Measurements from ENCODE around the gene SLC22A23.

SLC22A23 gene

DNA sequence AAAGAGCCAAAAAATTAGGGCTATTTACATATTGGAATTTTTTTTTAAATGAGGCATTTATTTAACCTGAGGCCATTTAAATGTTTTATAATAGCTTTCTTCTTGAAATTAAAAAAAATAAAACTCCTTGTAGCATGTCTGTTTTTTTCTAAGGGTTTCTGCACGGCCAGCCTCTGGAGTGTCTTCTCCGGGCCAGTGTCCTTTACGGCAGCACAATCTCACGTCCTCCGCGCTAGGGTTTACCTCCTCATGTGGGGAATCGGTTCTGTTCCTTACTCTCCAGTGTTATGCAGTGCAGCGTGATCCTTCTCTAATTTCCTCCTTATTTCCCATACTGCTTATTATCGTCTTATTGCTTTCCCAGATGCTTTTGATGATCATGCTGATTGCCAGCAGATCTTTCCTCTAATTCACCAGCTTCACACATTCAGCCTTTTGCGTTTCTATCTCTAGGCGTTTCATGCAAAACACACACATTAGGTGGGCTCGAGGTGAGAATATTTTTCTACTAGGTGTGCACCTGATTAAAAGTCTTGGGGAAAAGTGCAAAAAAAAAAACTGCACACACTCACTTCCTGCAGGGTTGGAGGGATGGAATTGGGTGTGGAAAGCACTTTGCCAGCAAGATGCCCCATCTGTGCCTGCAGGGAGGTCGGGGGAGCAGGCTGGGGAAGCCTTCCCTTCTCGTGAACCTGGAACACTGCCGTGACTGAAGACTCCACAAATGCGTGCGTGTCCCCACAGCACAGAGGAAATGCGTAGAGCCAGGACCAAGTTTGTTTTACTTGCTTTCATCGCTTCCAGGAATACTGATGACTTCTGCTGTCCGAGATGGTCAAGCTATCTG lies 142.0 kb downstream of the SLC22A23 start:
- DNase-seq, result no peak

DNA sequence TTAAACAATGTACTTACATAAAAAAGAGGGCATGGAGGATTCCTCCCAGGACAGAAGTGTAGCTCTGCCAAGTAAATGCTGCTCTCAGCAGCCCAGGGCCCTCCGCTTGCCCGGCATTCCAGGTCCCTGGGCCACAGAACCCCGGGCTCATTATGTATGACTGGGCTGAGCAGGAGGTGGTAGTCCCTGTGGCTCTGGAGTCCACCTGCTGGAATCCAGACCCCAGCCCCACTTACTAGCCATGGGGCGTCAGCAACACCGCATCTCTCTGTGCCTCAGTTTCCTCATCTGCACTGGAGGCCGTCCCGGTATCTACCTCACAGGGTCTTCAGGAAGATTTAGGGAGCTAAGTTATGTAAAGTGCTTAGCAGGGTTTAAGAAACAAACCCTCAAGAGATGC lies 142.7 kb downstream of the SLC22A23 start:
- DNase-seq, result no peak

DNA sequence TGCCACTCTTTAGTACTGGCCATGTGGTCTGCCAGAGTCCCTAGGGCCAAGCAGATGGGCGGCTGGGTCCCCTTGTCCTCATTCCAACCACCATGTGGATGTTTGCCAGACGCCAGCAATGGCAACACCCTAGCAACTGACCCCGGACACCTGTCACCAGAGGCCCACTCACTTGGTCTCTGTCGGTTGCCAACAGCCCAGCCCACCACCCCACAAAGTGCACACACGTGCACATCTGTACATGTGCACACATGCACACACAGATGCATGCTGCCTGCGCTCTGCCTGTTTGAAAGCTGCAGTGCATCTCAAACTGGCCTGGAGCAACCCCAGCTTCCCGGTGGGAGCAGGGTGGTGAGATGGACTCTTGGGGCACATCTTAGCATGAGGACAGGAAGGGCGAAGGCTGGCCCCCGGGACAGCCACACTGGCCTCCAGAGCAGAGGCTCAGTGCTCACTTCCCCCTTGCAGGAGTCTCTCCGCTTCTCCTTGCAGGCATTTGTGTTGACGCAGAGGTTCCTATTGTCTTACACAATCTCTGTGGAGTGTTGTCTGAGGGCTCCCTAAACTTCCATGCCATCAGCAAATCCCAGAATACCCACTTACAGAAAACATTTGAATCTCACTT lies 144.1 kb downstream of the SLC22A23 start:
- DNase-seq, result no peak

DNA sequence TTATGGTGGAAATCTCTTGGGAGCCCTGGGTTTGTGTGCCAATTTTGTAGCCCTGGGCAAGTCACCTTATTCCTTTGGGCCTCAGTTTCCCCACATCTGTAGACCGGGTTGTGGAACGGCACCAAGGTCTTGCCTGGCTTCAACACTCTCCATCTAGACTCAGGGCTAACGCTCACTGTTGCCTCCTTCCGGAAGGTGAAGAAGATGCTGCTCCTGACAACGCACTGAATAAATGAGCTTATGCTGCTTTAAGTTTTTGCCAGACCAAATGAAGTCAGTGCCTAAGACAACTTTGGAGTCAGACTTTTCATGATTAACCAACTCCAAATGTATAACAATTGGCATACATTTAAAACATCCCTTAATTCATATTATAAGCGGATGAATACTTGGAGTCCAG lies 145.0 kb downstream of the SLC22A23 start:
- DNase-seq, result no peak

DNA sequence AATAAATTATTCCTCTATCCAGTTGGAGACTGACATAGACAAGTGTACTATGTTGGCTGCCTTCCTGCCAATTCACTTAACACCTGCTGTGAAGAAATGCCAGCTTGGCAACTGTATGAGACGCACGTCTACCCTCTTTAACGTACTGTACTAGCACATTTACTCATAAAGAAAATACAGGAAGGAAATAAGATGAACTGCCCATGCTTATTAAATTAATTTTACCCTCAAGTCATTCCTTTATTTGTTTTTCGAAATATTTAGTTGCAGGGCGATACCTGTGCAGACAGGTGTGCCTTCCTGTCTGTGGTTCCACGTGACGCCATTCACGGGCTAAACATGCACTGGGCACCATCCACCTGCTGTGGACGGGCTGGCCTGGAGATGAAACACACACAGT lies 146.1 kb downstream of the SLC22A23 start:
- no peak for DNase-seq

DNA sequence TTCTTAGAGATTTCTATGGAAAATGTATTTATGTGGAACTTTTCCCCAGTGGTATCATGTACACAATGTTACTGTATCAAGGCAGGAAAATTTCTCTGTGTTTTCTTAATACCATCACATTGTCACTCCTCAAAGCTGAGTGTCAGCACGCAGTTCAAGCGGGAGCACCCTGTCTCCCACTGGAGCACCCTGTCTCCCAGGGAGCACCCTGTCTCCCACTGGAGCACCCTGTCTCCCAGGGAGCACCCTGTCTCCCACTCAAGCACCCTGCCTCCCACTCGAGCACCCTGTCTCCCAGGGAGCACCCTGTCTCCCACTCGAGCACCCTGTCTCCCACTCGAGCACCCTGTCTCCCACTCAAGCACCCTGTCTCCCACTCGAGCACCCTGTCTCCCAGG lies 146.8 kb downstream of the SLC22A23 start:
- DNase-seq, result no peak

DNA sequence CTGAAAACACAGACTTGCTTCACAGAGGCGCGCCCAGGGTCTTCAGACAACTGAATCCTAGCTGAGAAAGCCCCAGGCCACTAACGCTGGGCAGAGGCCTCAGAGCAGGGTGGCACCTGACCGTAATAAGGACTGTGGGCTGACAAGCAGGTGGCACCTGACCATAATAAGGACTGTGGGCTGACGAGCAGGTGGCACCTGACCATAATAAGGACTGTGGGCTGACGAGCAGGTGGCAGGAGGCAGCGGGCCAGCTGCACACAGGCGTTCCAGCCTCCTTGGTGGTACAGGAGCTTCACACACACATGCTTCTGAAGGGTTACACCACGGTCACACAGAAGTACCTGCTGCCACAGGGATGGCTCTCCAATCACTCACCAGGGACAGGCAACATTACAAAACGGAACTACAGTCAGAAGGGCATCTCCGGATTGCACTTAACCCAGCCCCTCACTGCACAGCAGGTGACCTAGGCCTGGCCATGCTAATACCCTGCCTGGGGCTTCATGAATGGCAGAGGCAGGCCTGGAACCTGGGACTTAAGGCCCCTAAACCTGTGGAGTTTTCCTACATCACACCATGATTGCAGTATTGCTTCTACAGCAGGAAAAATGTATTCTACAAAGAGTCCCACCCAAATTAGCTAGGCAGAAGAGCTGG lies 147.3 kb downstream of the SLC22A23 start:
- no peak for DNase-seq

DNA sequence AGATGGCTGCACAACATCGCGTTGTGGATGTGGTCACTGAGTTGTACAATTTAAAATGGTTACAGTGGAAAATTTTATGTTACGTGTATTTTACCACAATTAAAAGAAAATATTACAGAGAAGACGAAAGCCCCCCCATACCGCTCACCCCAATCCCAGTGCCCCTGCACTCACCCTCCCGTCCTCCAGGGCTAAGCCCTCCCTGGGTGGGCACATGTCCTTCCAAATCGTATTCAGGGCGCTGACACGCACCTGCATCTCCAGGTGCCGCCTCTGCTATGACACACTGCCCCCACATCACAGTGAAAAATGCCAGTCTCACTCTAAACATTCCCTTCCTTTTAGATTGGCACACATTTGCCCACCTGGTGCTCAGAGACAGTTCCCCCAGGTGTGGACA lies 148.7 kb downstream of the SLC22A23 start:
- no peak for DNase-seq

DNA sequence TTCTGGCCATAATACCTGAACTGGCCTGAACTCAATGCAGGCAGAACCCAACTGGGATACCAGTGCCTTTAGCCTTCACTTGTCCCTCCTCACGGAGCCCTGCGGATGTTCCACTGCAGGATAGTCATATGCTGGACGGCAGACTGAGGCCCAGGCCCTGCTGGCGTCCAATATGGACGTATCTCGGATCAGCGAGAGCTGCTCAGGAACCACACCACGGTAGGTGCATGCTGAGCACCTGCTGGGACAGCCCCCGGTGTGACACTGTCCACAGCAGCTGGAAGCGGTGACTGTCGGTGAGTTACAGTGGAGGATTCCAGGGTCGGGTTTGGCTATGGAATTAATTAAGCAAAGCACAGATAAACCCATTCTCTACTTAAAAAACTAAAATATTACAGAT lies 149.4 kb downstream of the SLC22A23 start:
- no peak for DNase-seq

DNA sequence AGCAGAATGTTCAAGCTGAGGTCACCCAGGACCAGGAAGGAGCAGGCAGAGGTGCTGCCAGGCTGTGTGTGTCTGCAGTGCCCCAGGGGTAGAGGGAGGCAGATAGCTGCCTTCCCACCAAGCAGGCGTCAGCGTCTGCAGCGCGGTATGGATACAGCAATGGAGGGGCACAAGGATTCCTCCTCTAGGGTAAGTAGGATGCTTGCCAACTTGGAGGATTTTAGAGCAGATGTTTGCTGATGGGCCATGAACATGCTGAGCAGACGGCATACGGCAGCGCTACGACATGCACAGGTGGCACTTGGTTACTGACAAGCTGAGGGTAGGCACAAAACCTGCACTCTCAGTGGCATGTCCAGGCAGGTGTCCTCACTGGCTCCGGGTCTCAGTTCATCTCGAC lies 150.0 kb downstream of the SLC22A23 start:
- no peak for DNase-seq

DNA sequence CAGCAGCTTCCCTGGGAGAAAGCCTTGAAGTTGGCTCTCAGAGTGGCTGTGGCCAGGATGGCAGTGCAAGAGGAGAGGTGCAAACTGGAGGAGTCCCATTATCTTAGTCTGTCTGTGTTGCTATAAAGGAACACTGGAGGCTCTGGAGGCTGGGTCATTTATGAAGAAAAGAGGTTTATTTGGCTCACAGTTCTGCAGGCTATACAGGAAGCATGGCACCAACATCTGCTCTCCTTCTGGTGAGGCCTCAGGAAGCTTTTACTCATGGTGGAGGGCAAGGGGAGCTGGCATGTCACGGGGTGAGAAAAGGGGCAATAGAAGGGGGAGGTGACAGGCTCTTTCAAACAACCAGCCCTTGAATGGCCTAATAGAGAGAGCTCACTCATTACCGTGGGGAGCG lies 151.0 kb downstream of the SLC22A23 start:
- DNase-seq, result no peak

DNA sequence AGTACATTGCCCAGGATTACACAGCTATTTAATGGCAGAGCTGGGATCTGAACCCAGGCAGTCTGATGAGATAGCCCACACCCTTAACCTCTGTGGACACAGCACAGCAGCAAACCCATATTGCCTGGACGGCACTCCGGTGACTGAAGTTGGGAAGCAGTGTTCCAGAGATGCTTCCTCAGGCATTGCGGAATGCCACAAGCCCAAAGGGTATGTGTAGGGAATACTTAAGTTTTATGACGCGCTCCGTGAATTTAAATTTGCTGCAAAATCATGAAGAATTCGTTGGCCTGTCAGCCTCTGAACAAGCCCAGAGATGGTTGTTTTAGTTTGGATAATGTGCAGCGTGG lies 151.7 kb downstream of the SLC22A23 start:
- DNase-seq, result no peak

DNA sequence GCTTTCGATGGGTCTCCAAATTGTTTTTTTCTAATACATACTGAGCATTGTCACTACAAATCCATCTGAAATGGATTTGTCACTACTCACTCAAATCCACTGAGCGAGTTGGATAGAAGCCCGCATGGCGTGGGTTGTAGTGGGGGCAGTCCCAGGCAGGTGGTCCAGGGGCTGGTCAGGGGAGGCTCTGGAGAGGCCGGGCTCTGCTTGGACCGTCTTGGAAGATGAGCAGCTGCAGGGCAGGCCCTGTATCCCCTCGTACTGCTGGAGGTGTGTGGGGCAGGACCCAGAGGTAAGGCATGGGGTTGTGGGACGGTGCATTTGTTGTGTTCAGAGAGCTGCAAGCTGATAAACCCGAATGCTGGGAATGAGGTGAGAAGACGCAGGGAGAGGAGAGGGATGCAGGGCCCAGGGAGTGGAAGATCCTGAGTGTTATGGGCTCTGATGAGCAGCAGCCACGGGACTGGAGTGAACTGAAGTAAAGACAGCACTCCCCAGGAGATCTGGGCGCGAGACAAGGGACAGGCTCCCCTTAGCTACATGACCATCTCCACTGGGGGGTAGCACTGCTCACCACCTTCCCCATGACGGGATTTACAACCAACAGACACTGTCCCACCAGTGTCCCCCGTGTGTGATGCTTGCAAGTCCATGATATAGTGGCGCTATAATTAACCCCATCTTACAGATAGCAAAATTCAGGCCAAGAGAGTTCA lies 152.2 kb downstream of the SLC22A23 start:
- DNase-seq, result no peak

DNA sequence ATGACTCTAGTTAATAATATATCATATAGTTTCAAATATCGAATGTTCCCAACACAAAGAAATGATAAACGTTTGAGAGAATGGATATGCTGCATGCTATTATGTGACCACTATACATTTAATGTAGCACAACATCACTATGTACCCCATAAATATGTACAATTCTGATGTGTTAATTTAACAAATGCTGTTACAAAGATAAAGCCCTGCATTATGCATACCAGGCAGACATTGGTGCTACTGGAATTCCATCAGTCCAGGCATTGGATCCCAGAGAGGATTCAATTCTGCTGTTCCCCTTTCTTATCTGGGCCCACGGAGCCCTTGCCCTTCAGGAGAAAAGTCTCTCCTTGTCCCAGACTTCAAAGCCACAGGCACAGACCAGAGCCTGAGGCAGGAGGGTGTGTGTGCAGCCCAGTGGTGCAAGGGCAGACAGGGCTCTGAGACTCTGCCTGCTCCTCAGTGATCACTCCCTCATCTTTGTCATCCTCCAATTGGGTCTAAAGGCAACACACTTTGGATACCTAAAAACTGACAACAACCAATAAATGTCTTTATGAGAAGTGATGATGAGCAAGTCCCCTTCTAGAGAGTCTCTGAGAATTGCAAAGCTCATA lies 152.9 kb downstream of the SLC22A23 start:
- DNase-seq, result no peak

DNA sequence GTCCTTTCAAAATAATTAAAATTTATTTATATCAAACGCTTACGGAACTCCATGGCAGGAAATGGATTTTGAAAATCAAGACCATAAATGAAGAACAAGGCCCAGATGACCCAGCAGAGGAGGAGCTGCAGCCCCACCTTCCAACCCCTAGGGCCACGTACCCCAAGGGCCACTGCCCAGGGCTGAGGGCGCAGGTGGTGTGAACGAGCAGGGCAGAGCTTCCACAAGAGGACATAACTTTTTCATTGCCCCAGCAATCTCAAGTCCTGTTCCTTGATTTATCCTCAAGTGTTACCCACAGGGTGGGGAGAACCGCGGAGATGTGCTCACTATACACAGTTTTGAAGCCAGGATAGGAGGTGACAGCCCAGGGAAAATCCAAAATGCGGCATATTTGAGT lies 155.3 kb downstream of the SLC22A23 start:
- DNase-seq, result no peak

DNA sequence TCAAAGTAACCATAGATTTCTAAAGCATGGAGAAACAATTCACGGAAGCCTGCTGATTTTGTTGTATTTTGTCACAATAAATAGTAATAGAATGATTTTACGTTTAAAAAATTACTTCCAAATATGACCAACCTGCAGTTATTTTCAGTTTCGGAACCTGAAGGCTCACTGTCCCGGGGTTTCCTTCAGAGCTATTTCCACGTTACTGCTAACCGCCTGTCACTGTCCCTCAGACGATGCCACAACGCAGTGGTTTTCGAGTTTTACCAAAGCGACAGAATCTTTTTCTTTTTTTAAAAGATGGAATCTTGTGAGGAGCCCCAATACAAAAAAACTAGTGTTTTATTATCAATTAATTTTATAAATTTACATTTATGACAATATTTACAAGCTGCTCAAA lies 157.6 kb downstream of the SLC22A23 start:
- no peak for DNase-seq

DNA sequence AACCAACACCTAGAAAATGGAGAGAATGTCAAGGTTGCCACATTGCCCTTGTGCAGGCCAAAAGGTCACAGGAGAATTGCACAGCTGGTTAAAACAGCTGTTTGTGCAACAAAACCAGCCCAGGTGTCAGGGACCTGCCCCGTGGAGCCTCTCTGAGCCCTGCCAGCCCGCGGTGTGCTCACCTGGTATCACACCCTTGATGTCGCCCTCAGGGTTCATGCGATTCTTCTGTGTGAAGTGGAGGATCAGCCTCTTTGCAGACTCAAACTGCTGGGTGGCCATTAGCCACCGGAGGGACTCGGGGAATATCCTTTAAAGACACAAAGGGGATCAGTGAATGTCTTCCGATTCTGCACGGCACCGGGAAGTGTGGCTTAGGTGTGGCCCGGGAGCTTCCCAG lies 158.9 kb downstream of the SLC22A23 start:
- no peak for DNase-seq

DNA sequence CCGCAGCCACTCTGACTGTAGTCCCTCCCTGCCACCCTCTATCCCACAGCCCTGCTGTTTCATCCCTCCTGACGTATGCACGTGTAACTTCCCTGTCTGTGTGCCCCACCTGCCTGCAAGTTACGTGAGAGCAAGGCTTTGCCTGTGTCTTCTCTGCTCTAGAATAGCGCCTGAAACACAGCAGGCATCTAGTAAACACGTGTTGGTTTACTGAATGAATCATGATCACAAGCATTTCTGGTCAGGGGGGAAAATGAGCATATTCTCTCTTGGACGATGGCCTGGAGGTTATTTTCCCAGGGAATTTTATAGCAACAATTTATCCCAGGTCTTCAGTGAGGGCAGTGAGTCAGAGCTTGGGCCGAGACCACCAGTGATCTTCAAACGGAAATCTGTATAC lies 159.8 kb downstream of the SLC22A23 start:
- DNase-seq, result no peak

DNA sequence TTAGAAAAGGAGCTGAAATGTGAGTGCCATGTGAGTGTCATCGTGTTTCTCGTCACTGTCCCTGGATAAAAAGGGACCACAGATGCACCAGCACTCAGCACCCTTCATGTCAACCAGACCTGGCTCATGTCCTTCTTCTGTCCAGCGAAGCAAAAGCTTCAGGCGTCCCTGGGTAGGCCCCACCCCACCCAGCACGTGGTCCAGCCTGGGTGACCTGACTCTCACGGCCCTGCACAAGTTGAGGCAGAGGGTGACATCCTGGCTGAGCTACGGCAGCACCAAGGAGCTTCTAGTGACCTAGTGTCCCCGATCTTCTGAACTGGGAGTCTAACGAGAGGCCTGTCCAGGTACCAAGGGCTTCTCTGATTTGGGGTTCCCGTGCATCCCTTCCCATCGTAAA lies 160.3 kb downstream of the SLC22A23 start:
- DNase-seq, result no peak

DNA sequence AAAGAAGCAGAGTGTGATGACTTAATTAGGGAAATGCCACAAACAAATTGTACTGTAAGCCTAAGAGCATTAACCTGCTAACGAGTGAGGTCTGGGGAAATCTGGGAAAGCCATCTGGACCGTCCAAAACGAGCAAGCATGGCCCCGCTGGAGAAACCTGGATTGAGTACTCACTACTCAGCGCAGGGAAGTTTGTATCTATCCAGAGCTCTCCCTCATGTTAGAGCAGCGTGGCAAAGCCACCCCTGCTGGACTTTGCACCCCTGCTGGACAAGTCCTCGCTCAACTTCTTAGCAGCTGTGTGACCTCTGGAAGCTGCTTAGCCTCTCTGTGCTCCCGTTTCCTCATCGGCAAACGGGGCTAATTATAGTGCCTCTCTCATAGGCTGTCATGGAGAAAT lies 160.8 kb downstream of the SLC22A23 start:
- no peak for DNase-seq

DNA sequence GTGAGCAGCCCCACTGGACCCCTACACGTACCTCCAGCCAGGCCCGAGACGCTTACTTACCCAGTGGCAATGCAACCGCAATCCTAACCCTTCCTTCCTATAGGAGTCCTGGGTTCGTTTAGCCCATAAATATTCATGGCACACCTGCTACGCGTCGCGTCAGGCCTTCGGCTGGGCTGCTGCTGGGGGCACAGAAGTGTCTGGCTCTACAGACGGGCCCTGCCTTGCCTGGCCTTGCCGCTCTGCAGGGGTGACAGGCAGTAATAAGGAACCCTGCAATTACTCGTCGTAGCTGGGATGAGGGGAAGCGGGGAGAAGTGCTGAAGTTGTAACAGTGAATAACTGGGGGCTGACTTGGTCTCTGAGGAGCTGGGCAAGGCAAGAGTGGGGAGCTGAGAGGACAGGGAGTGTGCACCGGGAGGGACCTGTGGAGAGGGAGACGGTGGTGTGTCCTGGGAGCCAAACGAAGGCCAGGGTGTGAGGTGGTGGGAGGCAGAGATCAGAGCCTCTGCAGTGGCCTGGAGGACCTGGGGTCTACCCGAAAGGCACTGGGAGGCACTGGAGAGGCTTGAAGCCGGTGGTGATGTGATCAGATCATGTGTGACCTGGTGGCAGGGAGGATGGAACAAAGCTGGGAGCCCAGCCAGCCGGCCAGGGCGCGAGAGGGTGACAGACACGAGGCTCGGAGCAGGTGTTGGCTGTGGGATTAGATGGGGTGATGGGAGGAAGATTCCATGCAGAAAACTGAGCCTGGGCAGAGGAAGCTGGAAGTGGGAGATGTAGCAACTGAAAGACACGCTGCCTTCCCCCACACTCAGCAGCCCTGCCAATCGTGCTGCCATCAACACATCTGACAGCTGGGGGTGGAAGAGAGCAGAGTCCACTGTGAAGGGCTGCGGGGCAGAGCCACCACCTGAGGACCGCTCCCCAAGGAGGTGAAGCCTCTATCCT lies 161.7 kb downstream of the SLC22A23 start:
- no peak for DNase-seq

DNA sequence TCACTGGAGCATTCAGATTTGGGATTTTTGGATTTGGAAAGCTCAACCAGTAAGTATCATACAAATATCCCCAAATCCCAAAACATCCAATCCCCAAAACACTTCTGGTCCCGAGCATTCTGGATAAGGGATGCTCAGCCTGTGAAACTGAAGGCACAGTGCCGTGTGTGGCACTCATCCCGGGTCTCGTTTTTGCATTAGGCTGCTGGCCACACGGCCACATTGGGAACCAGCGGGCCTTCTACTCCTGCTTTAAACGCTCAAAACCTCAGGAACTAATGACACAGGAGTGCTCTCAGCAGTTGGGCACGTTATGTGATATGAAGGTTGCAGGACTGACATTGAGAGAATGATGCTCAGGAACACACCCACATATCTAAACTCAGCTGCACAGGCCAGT lies 162.5 kb downstream of the SLC22A23 start:
- DNase-seq, result no peak

Measured in activated CD4-positive, alpha-beta T cell treated with anti-CD3 and anti-CD28 coated beads, Interleukin-2, amount 50 U/mL, for 48 hours (primary cell).